NCI-H69 (cell line): ENCODE results near the gene MED22.
A peak's percentile ranks its signal among the peaks of the same experiment; 100 is the strongest.
"Not testable (repeated sequence)": the region's sequence is repeated elsewhere in the genome, so short reads cannot be mapped to it uniquely, and the experiment has no call there.

Experiments used
- DNase-seq: peaks from one replicate; lab custom pipeline; 2025; lab: John Stamatoyannopoulos, UW

MED22 gene

GRCh38 chr9:133347985-133348717 lies at the start of gene MED22, which contains the start of gene RPL7A:
Gene MED22, minus strand, starts transcription at chr9:133348131. Its CDS starts 1,469 bp downstream, at chr9:133346662.
Gene RPL7A, plus strand, starts transcription at chr9:133348218. Its CDS starts 26 bp downstream, at chr9:133348244.
- peak; percentile 98 for DNase-seq

DNA sequence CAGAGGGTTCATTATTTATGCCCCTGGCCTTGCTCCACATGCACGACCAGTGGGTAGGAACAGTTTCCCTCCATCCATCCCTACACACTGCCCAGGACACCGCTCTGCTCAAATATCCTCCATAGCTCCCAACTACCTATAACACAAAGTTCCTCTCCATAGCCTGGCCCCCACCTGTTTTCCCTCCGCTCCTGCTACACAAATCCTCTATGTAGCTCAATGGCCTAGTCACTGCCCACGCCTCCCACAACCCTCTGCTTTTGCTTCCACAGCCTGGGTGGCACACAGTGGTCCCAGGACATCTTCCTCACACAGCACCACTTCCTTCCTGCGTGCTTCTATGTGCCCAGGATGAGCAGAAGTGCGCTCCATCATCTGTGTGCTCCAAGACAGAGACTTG lies 49.4 kb upstream of the MED22 start:
- DNase-seq = no peak

DNA sequence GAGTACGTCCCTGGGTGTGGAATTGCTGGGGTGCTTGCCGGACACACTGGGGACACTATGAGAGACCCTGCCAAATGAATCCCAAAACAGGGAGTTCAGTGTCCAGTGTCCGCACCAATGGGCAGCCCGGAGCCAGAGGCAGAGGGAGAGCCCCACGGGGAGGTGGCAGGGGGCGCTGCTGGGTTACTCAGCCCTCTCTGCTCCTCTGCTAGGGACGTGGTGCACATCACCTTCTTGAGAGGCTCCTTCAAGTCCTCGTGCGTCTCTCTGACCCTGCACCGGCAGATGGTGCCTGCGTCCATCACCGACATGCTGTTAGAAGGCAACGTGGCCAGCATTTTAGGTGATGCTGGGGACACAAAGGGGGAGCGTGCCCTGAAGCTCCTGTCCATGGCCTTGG lies 49.0 kb upstream of the MED22 start:
- peak; percentile 53 for DNase-seq

GRCh38 chr9:133394687-133395271 lies 46.8 kb upstream of the MED22 start:
- DNase-seq = peak; percentile 43

DNA sequence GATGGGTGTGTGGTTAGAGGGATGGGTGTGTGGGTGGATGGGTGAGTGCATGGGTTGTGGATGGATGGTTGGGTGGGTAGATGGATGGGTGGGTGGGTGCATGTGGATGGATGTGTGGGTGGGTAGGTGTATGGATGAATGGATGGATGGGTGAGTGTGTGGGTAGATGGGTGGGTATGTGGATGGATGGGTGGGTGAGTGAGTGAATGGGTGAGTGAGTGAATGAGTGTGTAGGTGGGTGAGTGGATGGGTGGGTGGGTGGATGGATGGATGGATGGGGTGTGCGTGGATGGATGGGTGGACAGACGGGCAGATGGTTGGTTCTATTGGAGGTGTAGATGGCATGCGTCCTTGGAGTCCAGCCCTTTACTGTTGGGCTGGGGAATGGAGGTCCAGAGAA lies 45.5 kb upstream of the MED22 start:
- no peak for DNase-seq

- not testable (repeated sequence) for DNase-seq
Observed at GRCh38 chr9:133392308-133392707, 44.4 kb upstream of the MED22 start.

- DNase-seq = not testable (repeated sequence)
Observed at GRCh38 chr9:133391449-133391848, 43.5 kb upstream of the MED22 start.

DNA sequence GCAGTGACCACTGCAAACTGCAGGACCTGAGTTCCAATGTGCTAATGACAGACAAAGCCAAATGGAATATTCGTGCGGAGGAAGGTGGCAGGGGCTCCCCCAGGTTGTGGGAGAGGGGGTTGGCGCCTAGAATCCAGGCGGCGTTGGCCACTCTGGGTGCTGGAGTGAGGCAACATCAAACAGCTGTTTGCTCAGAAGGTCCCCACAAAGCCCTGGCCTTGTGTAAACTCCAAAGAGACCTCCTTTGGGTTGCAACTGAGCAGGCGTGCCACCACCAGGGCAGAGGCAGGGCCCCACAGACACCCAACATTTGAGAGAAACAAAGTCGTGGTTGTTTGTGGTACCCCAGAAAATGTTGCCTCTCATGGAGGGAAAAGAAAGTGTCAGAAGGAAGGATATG lies 42.8 kb upstream of the MED22 start:
- no peak for DNase-seq

DNA sequence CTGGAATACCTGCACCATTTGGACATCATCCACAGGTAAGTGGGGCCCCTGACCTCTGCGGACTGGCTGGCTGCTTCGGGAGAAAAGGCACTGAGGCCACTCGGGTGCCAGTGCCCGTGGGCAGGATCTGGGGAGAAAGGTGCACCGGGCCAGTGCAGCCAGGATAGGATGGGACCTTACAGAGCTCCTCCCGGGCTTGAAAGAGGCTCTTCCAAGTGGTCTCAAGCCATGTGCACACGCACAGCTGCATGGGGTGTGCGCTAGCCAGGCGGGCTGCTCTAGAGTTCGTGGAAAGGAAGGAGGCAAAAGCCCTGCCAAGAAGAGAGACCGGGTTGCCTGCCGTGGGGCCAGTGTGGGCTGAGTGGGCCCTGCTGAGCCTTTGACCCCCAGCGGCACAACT lies 41.6 kb upstream of the MED22 start:
- no peak for DNase-seq

DNA sequence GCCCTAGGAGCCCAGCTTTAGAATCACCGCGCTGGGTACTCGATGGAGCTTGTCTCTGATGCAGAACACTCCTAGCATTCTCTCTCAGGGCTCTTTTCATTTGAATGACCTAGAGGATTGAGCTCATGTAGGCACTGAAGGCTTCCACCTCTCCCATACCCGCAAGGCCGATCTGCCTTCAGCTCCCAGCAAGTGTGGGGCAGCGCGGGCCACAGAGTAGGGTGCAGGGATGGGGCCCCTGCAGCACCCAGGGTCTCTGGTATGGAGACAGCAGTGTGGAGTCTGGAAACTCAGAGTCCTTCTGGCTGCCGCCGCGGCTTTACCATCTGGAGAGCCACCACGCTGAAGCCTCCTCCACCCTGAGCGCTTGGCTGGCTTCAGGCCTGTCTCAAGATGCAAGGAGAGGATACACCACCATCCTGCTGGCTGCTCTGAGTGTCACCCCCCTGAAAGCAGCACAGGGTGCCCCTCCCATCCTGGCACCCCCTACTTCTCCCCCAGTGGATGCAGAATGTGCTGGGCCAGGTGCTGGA lies 41.2 kb upstream of the MED22 start:
- DNase-seq = no peak

DNA sequence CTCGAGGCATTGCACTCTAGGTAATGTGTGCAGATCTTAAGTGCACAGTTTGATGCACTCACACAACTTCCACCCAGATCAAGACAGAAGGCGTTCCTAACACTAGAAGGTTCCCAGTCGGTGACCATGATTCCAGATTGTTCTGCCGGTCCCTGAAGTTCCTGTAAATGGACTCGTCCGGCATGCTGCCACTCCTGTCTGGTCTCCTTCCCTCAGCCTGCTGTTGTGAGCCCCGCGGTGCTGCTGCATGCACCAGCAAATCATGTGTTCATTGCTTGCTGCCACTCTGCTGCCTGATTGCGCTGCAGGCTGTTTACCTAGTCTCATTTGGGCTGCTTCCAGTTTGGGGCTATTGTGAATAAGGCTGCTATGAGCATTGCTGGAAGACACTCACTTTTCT lies 39.7 kb upstream of the MED22 start:
- peak; percentile 94 for DNase-seq

DNA sequence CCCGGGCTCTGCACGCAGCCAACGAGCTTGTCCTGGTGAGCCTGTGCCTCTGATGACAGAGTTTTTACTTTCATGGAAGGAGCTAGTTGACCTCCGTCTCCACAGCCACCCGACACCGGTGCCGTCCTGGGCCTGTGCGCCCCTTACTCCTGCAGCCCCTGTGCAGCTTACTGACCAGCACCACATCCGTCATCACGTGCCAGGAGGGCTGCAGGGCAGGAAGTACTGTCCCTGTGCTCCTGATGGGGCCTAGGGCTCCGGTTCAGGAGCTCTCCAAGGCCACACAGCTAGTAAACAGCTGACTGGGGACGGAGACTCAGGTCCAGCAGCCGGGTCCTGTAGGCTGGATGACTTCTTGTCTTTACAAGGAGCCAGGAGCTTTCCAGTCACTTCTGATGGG lies 38.4 kb upstream of the MED22 start:
- no peak for DNase-seq

- DNase-seq = no peak
Observed at GRCh38 chr9:133385452-133385851, 37.5 kb upstream of the MED22 start.

GRCh38 chr9:133384736-133385321 lies 36.9 kb upstream of the MED22 start:
- DNase-seq = no peak

- DNase-seq = no peak
Observed at GRCh38 chr9:133383438-133383837, 35.5 kb upstream of the MED22 start.

- DNase-seq = no peak
Observed at GRCh38 chr9:133382507-133383141, 34.7 kb upstream of the MED22 start.

DNA sequence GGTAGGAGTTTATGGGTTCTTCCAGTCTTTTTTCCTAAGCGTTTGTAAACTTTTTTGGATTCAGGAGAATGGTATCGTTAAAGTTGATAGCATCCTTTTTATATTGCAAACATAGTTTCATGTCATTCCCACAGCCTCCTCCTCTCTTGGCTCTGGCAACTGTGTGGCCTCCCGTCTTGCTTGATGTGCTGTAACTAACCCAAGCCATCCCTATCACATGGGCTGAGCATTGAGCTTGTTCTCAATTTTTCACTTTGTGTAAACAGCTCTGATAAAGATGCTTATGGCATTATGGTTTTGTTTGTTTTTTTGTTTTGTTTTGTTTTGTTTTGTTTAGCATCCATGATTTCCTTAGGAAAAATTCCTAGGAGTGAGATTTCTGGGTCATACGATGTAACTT lies 32.8 kb upstream of the MED22 start:
- no peak for DNase-seq

DNA sequence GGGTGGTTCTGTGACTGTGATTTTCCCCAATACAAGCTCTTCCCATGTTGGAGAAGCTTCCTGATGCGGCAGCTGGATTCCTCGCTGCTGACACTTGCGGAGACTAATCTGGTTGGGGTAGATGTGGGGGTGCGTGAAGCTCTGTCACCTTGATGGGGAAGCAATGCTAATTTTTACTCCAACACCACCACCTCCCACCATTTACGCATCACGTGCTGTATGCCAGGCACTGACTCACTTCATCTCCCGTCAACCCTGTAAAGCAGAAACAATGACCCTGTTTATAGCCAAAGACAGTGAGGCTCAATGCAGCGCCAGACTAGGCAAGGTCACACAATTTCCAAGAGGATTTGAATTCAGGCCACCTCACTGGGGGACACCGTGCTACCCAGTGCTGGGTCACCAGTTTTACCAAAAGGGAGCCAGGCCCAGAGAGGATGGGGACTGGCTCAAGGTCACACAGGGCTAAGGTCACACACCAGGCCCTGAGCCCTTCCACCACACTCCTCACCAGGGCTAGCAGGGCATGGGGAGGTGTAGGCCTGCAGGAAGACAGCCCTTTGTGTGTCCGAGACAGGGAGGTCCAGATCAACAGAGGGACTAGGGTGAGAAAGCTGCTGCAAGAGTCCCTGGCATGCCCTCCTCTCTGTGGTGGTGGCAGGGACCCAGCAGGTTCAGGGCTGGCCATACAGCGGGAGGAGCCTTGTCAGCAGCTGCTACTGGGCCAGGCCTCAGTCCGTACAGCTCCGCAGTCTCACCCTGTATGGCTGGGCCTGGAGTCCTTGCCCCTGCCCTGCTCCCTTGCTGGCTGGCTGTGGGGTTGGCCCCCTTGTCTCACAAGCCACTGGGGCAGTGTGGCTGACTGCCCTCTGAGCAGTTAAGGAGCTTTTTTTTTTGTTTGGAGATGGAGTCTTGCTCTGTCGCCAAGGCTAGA lies 31.5 kb upstream of the MED22 start:
- DNase-seq = no peak

GRCh38 chr9:133378408-133378962 lies 30.6 kb upstream of the MED22 start:
- DNase-seq = peak; percentile 54

GRCh38 chr9:133377721-133378216 lies 29.8 kb upstream of the MED22 start:
- peak; percentile 70 for DNase-seq

DNA sequence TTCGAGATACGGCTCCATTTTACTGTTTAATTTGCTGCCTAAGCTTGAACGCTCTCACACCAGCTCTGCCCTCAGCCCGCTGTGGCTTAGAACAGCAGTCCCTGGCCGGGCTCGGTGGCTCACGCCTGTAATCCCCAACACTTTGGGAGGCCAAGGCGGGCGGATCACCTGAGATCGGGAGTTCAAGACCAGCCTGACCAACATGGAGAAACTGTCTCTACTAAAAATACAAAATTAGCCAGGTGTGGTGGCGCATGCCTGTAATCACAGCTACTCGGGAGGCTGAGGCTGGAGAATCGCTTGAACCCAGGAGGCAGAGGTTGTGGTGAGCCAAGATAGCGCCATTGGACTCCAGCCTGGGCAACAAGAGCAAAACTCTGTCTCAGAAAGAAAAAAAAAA lies 29.3 kb upstream of the MED22 start:
- DNase-seq = not testable (repeated sequence)
